Measurements from ENCODE around the gene VTN.

DNA sequence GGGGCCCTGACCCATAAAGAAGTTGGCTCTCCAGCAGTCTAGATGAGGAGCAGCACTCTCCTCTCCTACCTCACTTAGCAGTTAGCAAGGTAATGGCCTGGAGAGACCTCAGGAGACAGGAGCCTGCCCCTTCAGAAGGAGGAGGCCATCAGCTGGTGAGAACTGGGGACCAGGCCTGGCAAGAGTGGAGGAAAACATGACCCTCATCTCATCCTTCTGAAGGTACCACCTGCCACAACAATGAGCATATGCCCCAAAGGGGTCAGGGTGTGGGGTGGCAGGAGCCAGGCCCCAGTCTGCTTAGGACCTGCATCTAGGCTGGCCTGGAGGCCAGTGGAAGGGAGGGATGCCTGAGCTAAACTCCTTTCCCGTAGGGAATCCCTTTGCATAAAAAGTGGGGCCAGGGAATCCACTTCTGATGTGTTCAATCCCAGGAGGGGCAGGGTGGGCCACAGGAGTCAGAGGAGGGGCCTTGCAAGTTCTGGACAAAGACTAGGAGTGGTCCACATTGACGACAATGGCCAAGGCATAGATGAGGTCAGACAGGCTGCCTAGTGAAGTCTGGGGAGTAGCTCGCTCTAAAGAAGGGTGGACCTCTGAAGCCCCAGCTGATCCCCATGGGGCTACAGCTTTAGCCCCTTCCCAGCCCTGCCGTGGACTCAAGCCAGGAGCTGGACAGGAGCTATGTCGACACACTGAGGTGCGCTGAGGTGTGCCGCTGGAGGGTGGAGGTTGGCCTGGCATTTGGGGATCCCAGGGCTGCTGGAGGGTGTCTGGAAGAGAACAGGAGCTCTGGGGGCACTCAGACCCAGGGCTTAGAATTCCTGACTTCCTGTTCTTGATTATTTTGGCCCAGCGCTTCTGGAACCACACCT, 6.1 kb downstream of the VTN start:
- TF ChIP-seq POLR2A (IDR thresholded peaks at IDR 0.05; ENCODE audit: low read length), result no peak
- no peak for TF ChIP-seq MYC (IDR thresholded peaks at IDR 0.05; ENCODE audit: borderline replicate concordance, low read length)
- TF ChIP-seq, protein P1, sequence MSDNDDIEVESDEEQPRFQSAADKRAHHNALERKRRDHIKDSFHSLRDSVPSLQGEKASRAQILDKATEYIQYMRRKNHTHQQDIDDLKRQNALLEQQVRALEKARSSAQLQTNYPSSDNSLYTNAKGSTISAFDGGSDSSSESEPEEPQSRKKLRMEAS (IDR thresholded peaks at IDR 0.05), result no peak
- TF ChIP-seq, protein P2, sequence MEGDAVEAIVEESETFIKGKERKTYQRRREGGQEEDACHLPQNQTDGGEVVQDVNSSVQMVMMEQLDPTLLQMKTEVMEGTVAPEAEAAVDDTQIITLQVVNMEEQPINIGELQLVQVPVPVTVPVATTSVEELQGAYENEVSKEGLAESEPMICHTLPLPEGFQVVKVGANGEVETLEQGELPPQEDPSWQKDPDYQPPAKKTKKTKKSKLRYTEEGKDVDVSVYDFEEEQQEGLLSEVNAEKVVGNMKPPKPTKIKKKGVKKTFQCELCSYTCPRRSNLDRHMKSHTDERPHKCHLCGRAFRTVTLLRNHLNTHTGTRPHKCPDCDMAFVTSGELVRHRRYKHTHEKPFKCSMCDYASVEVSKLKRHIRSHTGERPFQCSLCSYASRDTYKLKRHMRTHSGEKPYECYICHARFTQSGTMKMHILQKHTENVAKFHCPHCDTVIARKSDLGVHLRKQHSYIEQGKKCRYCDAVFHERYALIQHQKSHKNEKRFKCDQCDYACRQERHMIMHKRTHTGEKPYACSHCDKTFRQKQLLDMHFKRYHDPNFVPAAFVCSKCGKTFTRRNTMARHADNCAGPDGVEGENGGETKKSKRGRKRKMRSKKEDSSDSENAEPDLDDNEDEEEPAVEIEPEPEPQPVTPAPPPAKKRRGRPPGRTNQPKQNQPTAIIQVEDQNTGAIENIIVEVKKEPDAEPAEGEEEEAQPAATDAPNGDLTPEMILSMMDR (IDR thresholded peaks at IDR 0.05), result no peak

Data from A549 (cell line).